Stimulated activated CD4-positive, alpha-beta T cell treated with anti-CD3 and anti-CD28 coated beads, TNF-alpha, amount 100 ng/mL, for 4 hours (primary cell): ENCODE results near the gene LENEP.

Source experiments
- DNase-seq, 3 experiments: peaks; one replicate each; pipeline ENCODE4 v3.0.0-alpha.2; 2020; ENCODE audit warnings: low read depth in 3 of 3

Gene LENEP

GRCh38 chr1:154998818-154999570 is 5.6 kb downstream of the LENEP start:
- DNase-seq = no peak

- DNase-seq = no peak
These were observed 6.4 kb downstream of the LENEP start for GRCh38 chr1:154999571-155000410.

GRCh38 chr1:155000411-155000725 is 7.0 kb downstream of the LENEP start:
- no peak for DNase-seq

GRCh38 chr1:155000726-155001424 is 7.5 kb downstream of the LENEP start:
- peak in 2 of 3 experiments; percentile 58 to 69 for DNase-seq

- DNase-seq = no peak
These were observed 8.0 kb downstream of the LENEP start for GRCh38 chr1:155001425-155001674.

- DNase-seq = peak; percentile 96 to 97 (median 97)
These were observed 8.5 kb downstream of the LENEP start for GRCh38 chr1:155001675-155002463.

GRCh38 chr1:155002464-155003226 is 9.3 kb downstream of the LENEP start, which contains the start of gene ZBTB7B:
Gene ZBTB7B, plus strand, starts transcription at chr1:155002802. Its CDS starts 11,859 bp downstream, at chr1:155014661.
- DNase-seq = no peak

- DNase-seq = no peak
These were observed 9.9 kb downstream of the LENEP start for GRCh38 chr1:155003227-155003765.

- DNase-seq = no peak
These were observed 10.5 kb downstream of the LENEP start for GRCh38 chr1:155003766-155004351.

- DNase-seq = no peak
These were observed 11.1 kb downstream of the LENEP start for GRCh38 chr1:155004352-155005075.

GRCh38 chr1:155005076-155006011 is 12.0 kb downstream of the LENEP start:
- no peak for DNase-seq

- no peak for DNase-seq
These were observed 13.3 kb downstream of the LENEP start for GRCh38 chr1:155006601-155007101.

GRCh38 chr1:155007251-155007828 is 14.0 kb downstream of the LENEP start:
- DNase-seq = no peak

- no peak for DNase-seq
These were observed 14.9 kb downstream of the LENEP start for GRCh38 chr1:155008015-155008941.

- DNase-seq = no peak
These were observed 15.9 kb downstream of the LENEP start for GRCh38 chr1:155009221-155009711.

GRCh38 chr1:155009742-155010141 is 16.4 kb downstream of the LENEP start:
- no peak for DNase-seq
